HCT116 (cell line): ENCODE data around the gene LAMA4. TPM values are rescaled to one million over a fixed set of nuclear protein-coding genes. Genes with fewer than 3 reads are reported as not detected.

Experiments used
- ATAC-seq: fragments of 200-7000 bp; cut with Tn5 transposase; 2 replicates; pipeline ENCODE4 v1.9.1; 2020; ENCODE audit warnings: mild to moderate bottlenecking, moderate library complexity
- BruUV-seq: library from RNA; stranded (reverse); fragments of 400-500 nt; replicated peaks from 2 replicates; lab custom pipeline; 2021; lab: Mats Ljungman, UMichigan
- CTCF ChIA-PET: fragments of 300-600 bp; sonication (Branson Sonifier 250); formaldehyde crosslinking; loops from one replicate; lab custom pipeline; 2021; ENCODE audit warnings: antibody characterized with exemption; lab: Charles Lee
- POLR2A ChIA-PET: fragments of 300-600, 350-600 bp; sonication (Branson Sonifier 250); formaldehyde crosslinking; loops from one replicate; lab custom pipeline; 2021; ENCODE audit warnings: antibody characterized with exemption; lab: Charles Lee
- RAD21 ChIA-PET, 2 experiments: fragments of 300-600 bp; sonication (Branson Sonifier 250); formaldehyde crosslinking; loops; one replicate each; lab custom pipeline; 2023; ENCODE audit warnings: low total read pairs in 2 of 2; ENCODE audit not compliant: uncharacterized antibody in 2 of 2, unreplicated experiment in 2 of 2, low non-redundant PET in 1 of 2; lab: Charles Lee
- DNase-seq: peaks from one replicate; pipeline ENCODE4 v3.0.0-alpha.2; 2010; ENCODE audit warnings: low read depth, low spot score
- H2AFZ ChIP-seq: fragments of 200-600 bp; shearing (Covaris generic), sonication (generic); 2 replicates; pipeline ENCODE4 v1.6.1; 2017; ENCODE audit warnings: low read depth, mixed run types, mixed read lengths, antibody characterized with exemption, low read length; ENCODE audit not compliant: poor library complexity, severe bottlenecking
- H3K27ac ChIP-seq: 2 replicates; pipeline ENCODE4 v1.5.1; 2012; ENCODE audit warnings: low read depth, low read length
- H3K27me3 ChIP-seq: fragments of 200-600 bp; sonication (generic); 2 replicates; pipeline ENCODE4 v1.6.1; 2016; ENCODE audit warnings: mixed run types, low read length, mixed read lengths; ENCODE audit not compliant: insufficient read depth
- H3K36me3 ChIP-seq, 2 experiments: fragments of 200-500 bp in 1 of 2; fragments of 200-600 bp in 1 of 2; sonication (Bioruptor generic) in 1 of 2; sonication (generic) in 1 of 2; 2 replicates each; pipeline versions ENCODE4 v1.5.1 to v1.6.1; 2014 to 2016; ENCODE audit warnings: low read length in 2 of 2, inconsistent platforms in 1 of 2, mixed read lengths in 1 of 2, mixed run types in 1 of 2; ENCODE audit not compliant: insufficient read depth in 2 of 2, control insufficient read depth in 1 of 2
- H3K4me1 ChIP-seq, 2 experiments: fragments of 200-600 bp in 1 of 2; sonication (generic) in 1 of 2; 2 replicates each; pipeline versions ENCODE4 v1.5.1 to v1.6.1; 2012 to 2017; ENCODE audit warnings: low read length in 2 of 2, inconsistent platforms in 1 of 2, mild to moderate bottlenecking in 1 of 2, mixed read lengths in 1 of 2, mixed run types in 1 of 2, moderate library complexity in 1 of 2; ENCODE audit not compliant: insufficient read depth in 2 of 2, control insufficient read depth in 1 of 2
- H3K4me2 ChIP-seq: fragments of 200-600 bp; sonication (generic); 2 replicates; pipeline ENCODE4 v1.6.1; 2017; ENCODE audit warnings: mixed run types, low read length, mixed read lengths
- H3K4me3 ChIP-seq, 2 experiments: fragments of 200-600 bp in 1 of 2; sonication (generic) in 1 of 2; replicated peaks in 1 of 2; 2 replicates each; pipeline ENCODE4 v1.5.1; 2011 to 2016; ENCODE audit warnings: low read length in 2 of 2, control low read depth in 1 of 2, low read depth in 1 of 2, mild to moderate bottlenecking in 1 of 2, mixed read lengths in 1 of 2, mixed run types in 1 of 2
- H3K79me2 ChIP-seq: fragments of 200-600 bp; sonication (generic); 2 replicates; pipeline ENCODE4 v1.6.1; 2017; ENCODE audit warnings: mild to moderate bottlenecking, mixed run types, low read length, moderate library complexity, mixed read lengths; ENCODE audit not compliant: insufficient read depth
- H3K9ac ChIP-seq: fragments of 200-600 bp; sonication (generic); 2 replicates; pipeline ENCODE4 v1.6.1; 2016; ENCODE audit warnings: low read length, mixed read lengths
- H3K9me2 ChIP-seq: fragments of 200-600 bp; sonication (generic), shearing (Covaris generic); 2 replicates; pipeline ENCODE4 v1.6.1; 2017; ENCODE audit warnings: mixed run types, mild to moderate bottlenecking, moderate library complexity; ENCODE audit not compliant: insufficient read depth
- H3K9me3 ChIP-seq, 2 experiments: fragments of 200-500 bp in 1 of 2; fragments of 200-600 bp in 1 of 2; sonication (Bioruptor generic) in 1 of 2; sonication (generic) in 1 of 2; 2 replicates each; pipeline ENCODE4 v1.6.1; 2014 to 2017; ENCODE audit warnings: low read length in 2 of 2, mixed read lengths in 2 of 2, inconsistent platforms in 1 of 2, low read depth in 1 of 2, mild to moderate bottlenecking in 1 of 2, mixed run types in 1 of 2, moderate library complexity in 1 of 2; ENCODE audit not compliant: control insufficient read depth in 1 of 2, insufficient read depth in 1 of 2
- H4K20me1 ChIP-seq: fragments of 200-600 bp; sonication (generic), shearing (Covaris generic); 2 replicates; pipeline ENCODE4 v1.6.1; 2017; ENCODE audit warnings: mixed run types, mild to moderate bottlenecking, moderate library complexity; ENCODE audit not compliant: insufficient read depth
- FOSL1 ChIP-seq: IDR thresholded peaks from 2 replicates; pipeline ENCODE4 v1.6.1; 2012; ENCODE audit warnings: low read depth
- JUND ChIP-seq: IDR thresholded peaks from 2 replicates; pipeline ENCODE4 v1.6.1; 2012
- TCF7L2 ChIP-seq: IDR thresholded peaks from 2 replicates; pipeline ENCODE4 v1.7.0; 2011; ENCODE audit warnings: borderline replicate concordance, inconsistent platforms; ENCODE audit not compliant: insufficient read depth, insufficient read length; ENCODE audit errors: extremely low read depth
- intact Hi-C: fragments of 100-400 bp; cut with micrococcal nuclease; formaldehyde crosslinking; loops from 2 replicates; pipeline ENCODE4 v1.10.0; 2022
- total RNA-seq: library from RNA; stranded (reverse); gene quantifications from one replicate; pipeline ENCODE4 v1.2.1, GENCODE V29; 2021; ENCODE audit not compliant: unreplicated experiment
- TF ChIP-seq, protein P1 (sequence below), 3 experiments: fragments of 200-600 bp in 1 of 3; sonication (generic) in 1 of 3; IDR thresholded peaks in 2 of 3; conservative IDR thresholded peaks in 1 of 3; 2 replicates each; pipeline ENCODE4 v1.5.1; 2012 to 2017; ENCODE audit warnings: low read depth in 2 of 3, low read length in 2 of 3, antibody characterized with exemption in 1 of 3, borderline replicate concordance in 1 of 3, control low read depth in 1 of 3, mild to moderate bottlenecking in 1 of 3, mixed read lengths in 1 of 3, mixed run types in 1 of 3, moderate library complexity in 1 of 3; ENCODE audit not compliant: insufficient read depth in 1 of 3
- TF ChIP-seq, protein P2 (sequence below): IDR thresholded peaks from 2 replicates; pipeline ENCODE4 v1.6.1; 2011; ENCODE audit warnings: mild to moderate bottlenecking, low read length, moderate library complexity; ENCODE audit not compliant: insufficient replicate concordance; ENCODE audit errors: extremely low read depth

The LAMA4 gene
- total RNA-seq, 1 experiment from 2014 or later = 2.2 TPM

- no peaks in the 10 kb centered on the region for H3K79me2 ChIP-seq
- ATAC-seq = no peak
Measured at GRCh38 chr6:112117554-112117953, 136.8 kb downstream of the LAMA4 start.

GRCh38 chr6:112116221-112116620 lies 138.1 kb downstream of the LAMA4 start:
- ChIA-PET POLR2A (no interaction called here), RAD21 (no interaction called here), CTCF (interaction anchor here (1.0 to 1.1 kb wide), 2 partner anchors 9 to 12 kb away, joined by 3 to 4 read pairs; no protein-coding TSS in a partner anchor)
- TF ChIP-seq TCF7L2 = no peak
- TF ChIP-seq, protein P1, sequence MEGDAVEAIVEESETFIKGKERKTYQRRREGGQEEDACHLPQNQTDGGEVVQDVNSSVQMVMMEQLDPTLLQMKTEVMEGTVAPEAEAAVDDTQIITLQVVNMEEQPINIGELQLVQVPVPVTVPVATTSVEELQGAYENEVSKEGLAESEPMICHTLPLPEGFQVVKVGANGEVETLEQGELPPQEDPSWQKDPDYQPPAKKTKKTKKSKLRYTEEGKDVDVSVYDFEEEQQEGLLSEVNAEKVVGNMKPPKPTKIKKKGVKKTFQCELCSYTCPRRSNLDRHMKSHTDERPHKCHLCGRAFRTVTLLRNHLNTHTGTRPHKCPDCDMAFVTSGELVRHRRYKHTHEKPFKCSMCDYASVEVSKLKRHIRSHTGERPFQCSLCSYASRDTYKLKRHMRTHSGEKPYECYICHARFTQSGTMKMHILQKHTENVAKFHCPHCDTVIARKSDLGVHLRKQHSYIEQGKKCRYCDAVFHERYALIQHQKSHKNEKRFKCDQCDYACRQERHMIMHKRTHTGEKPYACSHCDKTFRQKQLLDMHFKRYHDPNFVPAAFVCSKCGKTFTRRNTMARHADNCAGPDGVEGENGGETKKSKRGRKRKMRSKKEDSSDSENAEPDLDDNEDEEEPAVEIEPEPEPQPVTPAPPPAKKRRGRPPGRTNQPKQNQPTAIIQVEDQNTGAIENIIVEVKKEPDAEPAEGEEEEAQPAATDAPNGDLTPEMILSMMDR (IDR thresholded peaks at IDR 0.05 in 2 of 3, conservative IDR thresholded peaks at IDR 0.05 in 1 of 3; ENCODE audit: borderline replicate concordance in 1 of 3, insufficient read depth in 1 of 3, low read depth in 2 of 3, low read length in 2 of 3) = peak in 2 of 3 experiments; percentile 21 to 43; a peak in 2 of 6 replicates
- Histone ChIP-seq H3K27ac (no peak overlapping the region), H3K79me2 (no peaks in the 10 kb centered on the region), H3K27me3 (no peaks in the 10 kb centered on the region), H3K9ac (no peak overlapping the region), H2AFZ (peak overlapping the region; percentile 32), H3K9me3 (no peaks in the 10 kb centered on the region), H3K4me2 (no peak overlapping the region), H3K4me3 (no peak overlapping the region), H3K9me2 (no peaks in the 10 kb centered on the region), H4K20me1 (no peaks in the 10 kb centered on the region), H3K4me1 (peaks cover 0 to 12% of the 10 kb centered on the region in 2 experiments; a peak in 2 of 4 replicates), H3K36me3 (no peaks in the 10 kb centered on the region)
- intact Hi-C loops = no loop called here
- DNase-seq (no peak), ATAC-seq (peak; percentile 94)
- BruUV-seq = no TSS peak

More at GRCh38 chr6:112117554-112117953, 136.8 kb downstream of the LAMA4 start:
- DNase-seq = no peak
- Histone ChIP-seq H3K36me3 (no peaks in the 10 kb centered on the region), H3K4me2 (peak overlapping the region; percentile 42), H3K9me2 (no peaks in the 10 kb centered on the region), H3K9ac (no peak overlapping the region), H3K27ac (no peak overlapping the region), H3K4me3 (no peak overlapping the region), H3K4me1 (peaks cover 0 to 12% of the 10 kb centered on the region in 2 experiments; a peak in 2 of 4 replicates), H4K20me1 (no peaks in the 10 kb centered on the region), H3K27me3 (no peaks in the 10 kb centered on the region), H2AFZ (peak overlapping the region; percentile 65), H3K9me3 (no peaks in the 10 kb centered on the region)
- BruUV-seq = no TSS peak
- POLR2A ChIA-PET = no interaction called here
- TF ChIP-seq FOSL1 (peak; percentile 45; the same call in 1 of the 2 replicates), JUND (peak; percentile 44; the same call in 1 of the 2 replicates)
- TF ChIP-seq, protein P2, sequence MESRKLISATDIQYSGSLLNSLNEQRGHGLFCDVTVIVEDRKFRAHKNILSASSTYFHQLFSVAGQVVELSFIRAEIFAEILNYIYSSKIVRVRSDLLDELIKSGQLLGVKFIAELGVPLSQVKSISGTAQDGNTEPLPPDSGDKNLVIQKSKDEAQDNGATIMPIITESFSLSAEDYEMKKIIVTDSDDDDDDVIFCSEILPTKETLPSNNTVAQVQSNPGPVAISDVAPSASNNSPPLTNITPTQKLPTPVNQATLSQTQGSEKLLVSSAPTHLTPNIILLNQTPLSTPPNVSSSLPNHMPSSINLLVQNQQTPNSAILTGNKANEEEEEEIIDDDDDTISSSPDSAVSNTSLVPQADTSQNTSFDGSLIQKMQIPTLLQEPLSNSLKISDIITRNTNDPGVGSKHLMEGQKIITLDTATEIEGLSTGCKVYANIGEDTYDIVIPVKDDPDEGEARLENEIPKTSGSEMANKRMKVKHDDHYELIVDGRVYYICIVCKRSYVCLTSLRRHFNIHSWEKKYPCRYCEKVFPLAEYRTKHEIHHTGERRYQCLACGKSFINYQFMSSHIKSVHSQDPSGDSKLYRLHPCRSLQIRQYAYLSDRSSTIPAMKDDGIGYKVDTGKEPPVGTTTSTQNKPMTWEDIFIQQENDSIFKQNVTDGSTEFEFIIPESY = no peak
- CTCF ChIA-PET = no interaction called here
- RAD21 ChIA-PET = no interaction called here
- intact Hi-C loops = no loop called here
